ENCODE results near the gene KIAA1614.

DNA sequence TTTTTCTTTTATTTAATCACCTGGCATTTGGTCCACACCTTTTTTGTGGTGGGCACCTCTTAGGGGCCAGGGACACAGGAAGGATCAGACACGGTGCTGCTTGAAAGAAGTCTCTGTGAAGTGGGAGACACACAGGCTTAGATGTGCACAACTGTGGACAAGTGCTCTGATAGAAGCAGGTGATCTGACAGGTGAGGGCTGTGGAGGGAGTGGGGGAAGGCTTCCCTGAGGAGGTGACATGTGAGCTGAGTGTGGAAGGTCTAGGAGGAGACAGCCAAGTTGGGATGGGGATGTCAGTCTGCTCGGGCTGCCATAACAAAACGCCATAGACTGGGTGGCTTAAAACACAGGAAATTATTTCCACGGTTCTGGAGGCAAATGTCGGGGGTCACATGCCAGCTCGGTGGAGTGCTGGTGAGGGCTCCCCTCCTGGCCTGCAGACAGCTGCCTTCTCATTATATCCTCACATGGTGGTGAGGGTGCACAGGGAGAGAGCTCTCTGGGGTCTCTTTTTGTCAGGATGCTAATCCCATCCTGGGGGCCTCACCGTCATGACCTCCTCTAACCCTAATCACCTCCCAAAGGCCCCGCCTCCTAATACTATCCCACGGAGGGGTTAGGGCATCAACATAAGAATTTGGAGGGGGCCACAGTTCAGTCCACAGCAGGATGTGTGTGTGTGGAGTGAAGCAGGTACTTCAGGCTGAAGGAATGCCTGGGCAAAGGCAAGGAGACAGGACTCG, 5.2 kb upstream of the KIAA1614 start:
- TF ChIP-seq, protein P1, sequence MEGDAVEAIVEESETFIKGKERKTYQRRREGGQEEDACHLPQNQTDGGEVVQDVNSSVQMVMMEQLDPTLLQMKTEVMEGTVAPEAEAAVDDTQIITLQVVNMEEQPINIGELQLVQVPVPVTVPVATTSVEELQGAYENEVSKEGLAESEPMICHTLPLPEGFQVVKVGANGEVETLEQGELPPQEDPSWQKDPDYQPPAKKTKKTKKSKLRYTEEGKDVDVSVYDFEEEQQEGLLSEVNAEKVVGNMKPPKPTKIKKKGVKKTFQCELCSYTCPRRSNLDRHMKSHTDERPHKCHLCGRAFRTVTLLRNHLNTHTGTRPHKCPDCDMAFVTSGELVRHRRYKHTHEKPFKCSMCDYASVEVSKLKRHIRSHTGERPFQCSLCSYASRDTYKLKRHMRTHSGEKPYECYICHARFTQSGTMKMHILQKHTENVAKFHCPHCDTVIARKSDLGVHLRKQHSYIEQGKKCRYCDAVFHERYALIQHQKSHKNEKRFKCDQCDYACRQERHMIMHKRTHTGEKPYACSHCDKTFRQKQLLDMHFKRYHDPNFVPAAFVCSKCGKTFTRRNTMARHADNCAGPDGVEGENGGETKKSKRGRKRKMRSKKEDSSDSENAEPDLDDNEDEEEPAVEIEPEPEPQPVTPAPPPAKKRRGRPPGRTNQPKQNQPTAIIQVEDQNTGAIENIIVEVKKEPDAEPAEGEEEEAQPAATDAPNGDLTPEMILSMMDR (IDR thresholded peaks at IDR 0.05), result no peak
- TF ChIP-seq EZH2 (IDR thresholded peaks at IDR 0.05), result no peak

All from neural progenitor cell (in vitro differentiated cells).